HepG2 (cell line): Measurements from ENCODE around the gene TEX26. TPM values are rescaled to one million over a fixed set of nuclear protein-coding genes. Genes with fewer than 3 reads are reported as not detected.

Experiments
- ATAC-seq: fragments of 200-7000 bp; cut with Tn5 transposase; 3 replicates; pipeline ENCODE4 v1.9.1; 2020; ENCODE audit warnings: mild to moderate bottlenecking, moderate library complexity
- BruUV-seq: library from RNA; stranded (reverse); fragments of 400-500 nt; replicated peaks from 2 replicates; lab custom pipeline; 2021; lab: Mats Ljungman, UMichigan
- CTCF ChIA-PET: fragments of 300-600 bp; formaldehyde crosslinking; extraction: SDS; loops from one replicate; lab custom pipeline; 2021; ENCODE audit warnings: low total read pairs, inconsistent platforms, low intra/inter-chr PET ratio; lab: Yijun Ruan, JAX
- POLR2A ChIA-PET: fragments of 350-600 bp; sonication (Branson Sonifier 250); formaldehyde crosslinking; loops from one replicate; lab custom pipeline; 2020; ENCODE audit warnings: antibody characterized with exemption, inconsistent platforms; lab: Yijun Ruan, JAX
- DNase-seq: peaks from one replicate; pipeline ENCODE4 v3.0.0-alpha.2; 2015; ENCODE audit warnings: low spot score
- FAIRE-seq: peaks from 3 replicates; lab custom pipeline; 2011; peaks lifted over from hg19 to GRCh38; lab: Jason Lieb, UNC
- H2AFZ ChIP-seq: one replicate; pipeline ENCODE4 v1.6.1; 2011; ENCODE audit warnings: low read length, inconsistent platforms
- H3K27ac ChIP-seq: fragments of 300-600 bp; 3 replicates; pipeline ENCODE4 v1.8.0; 2011; ENCODE audit warnings: mixed run types, mild to moderate bottlenecking, mixed read lengths, low read length, inconsistent platforms; ENCODE audit not compliant: insufficient read depth; ENCODE audit errors: extremely low read length
- H3K27me3 ChIP-seq, 2 experiments: fragments of 200-600 bp in 1 of 2; 2 replicates in 1 of 2; 3 replicates in 1 of 2; pipeline versions ENCODE4 v1.6.0 to v1.8.0; 2011; ENCODE audit warnings: low read length in 2 of 2, mild to moderate bottlenecking in 2 of 2, moderate library complexity in 2 of 2, inconsistent platforms in 1 of 2; ENCODE audit not compliant: insufficient read depth in 2 of 2, control insufficient read depth in 1 of 2
- H3K36me3 ChIP-seq, 2 experiments: fragments of 200-600 bp in 1 of 2; replicated peaks in 1 of 2; 2 replicates in 1 of 2; 3 replicates in 1 of 2; pipeline versions ENCODE4 v1.5.1 to v1.8.0; 2011; ENCODE audit warnings: low read length in 2 of 2, inconsistent platforms in 1 of 2; ENCODE audit not compliant: insufficient read depth in 2 of 2, control insufficient read depth in 1 of 2
- H3K4me1 ChIP-seq: 2 replicates; pipeline ENCODE4 v1.5.1; 2012; ENCODE audit warnings: low read length, inconsistent platforms; ENCODE audit not compliant: insufficient read depth
- H3K4me2 ChIP-seq: 2 replicates; pipeline ENCODE4 v1.6.0; 2011; ENCODE audit warnings: low read depth, low read length, inconsistent platforms
- H3K4me3 ChIP-seq, 3 experiments: fragments of 200-600 bp in 1 of 3; sonication (generic), shearing (Covaris generic) in 1 of 3; replicated peaks in 1 of 3; 2 replicates each; pipeline ENCODE4 v1.5.1; 2011 to 2016; ENCODE audit warnings: low read length in 3 of 3, inconsistent platforms in 2 of 3, low read depth in 2 of 3, mild to moderate bottlenecking in 2 of 3, control low read depth in 1 of 3, mixed read lengths in 1 of 3; ENCODE audit not compliant: insufficient read depth in 1 of 3
- H3K79me2 ChIP-seq: one replicate; pipeline ENCODE4 v1.6.1; 2011; ENCODE audit warnings: low read length, inconsistent platforms; ENCODE audit not compliant: insufficient read depth
- H3K9ac ChIP-seq: 2 replicates; pipeline ENCODE4 v1.6.0; 2011; ENCODE audit warnings: mild to moderate bottlenecking, low read depth, low read length, inconsistent platforms; ENCODE audit not compliant: insufficient read depth
- H3K9me3 ChIP-seq: 2 replicates; pipeline ENCODE4 v1.5.1; 2012; ENCODE audit warnings: mild to moderate bottlenecking, low read length
- H4K20me1 ChIP-seq: 2 replicates; pipeline ENCODE4 v1.6.0; 2011; ENCODE audit warnings: inconsistent platforms, mild to moderate bottlenecking, low read length, moderate library complexity; ENCODE audit not compliant: insufficient read depth
- ELF1 ChIP-seq: sonication (generic); formaldehyde crosslinking; IDR thresholded peaks from 2 replicates; pipeline ENCODE4 v1.4.0; 2020; ENCODE audit warnings: missing genetic modification reagents
- ELK4 ChIP-seq: sonication (generic); formaldehyde crosslinking; IDR thresholded peaks from 2 replicates; pipeline ENCODE4 v1.9.0; 2021; ENCODE audit warnings: missing genetic modification reagents, borderline replicate concordance
- HDAC1 ChIP-seq: sonication (generic); formaldehyde crosslinking; IDR thresholded peaks from 2 replicates; pipeline ENCODE4 v1.5.1; 2020; ENCODE audit warnings: mild to moderate bottlenecking, missing genetic modification reagents
- MIER2 ChIP-seq: IDR thresholded peaks from 2 replicates; pipeline ENCODE4 v1.6.1; 2016; ENCODE audit warnings: missing biosample characterization, missing genetic modification reagents
- SCMH1 ChIP-seq: sonication (generic); formaldehyde crosslinking; IDR thresholded peaks from 2 replicates; pipeline ENCODE4 v1.9.0; 2021; ENCODE audit warnings: missing genetic modification reagents, mild to moderate bottlenecking, borderline replicate concordance
- SP4 ChIP-seq: sonication (generic); formaldehyde crosslinking; IDR thresholded peaks from 2 replicates; pipeline ENCODE4 v1.8.1; 2023; ENCODE audit warnings: mild to moderate bottlenecking, missing genetic modification reagents
- SUZ12 ChIP-seq: fragments of 150-350 bp; IDR thresholded peaks from 2 replicates; pipeline ENCODE4 v1.6.1; 2014; ENCODE audit warnings: low read depth, low read length
- ZBTB4 ChIP-seq: sonication (generic); formaldehyde crosslinking; IDR thresholded peaks from 2 replicates; pipeline ENCODE4 v1.4.0; 2020; ENCODE audit warnings: missing genetic modification reagents, mild to moderate bottlenecking, borderline replicate concordance
- ZFAT ChIP-seq: sonication (generic); formaldehyde crosslinking; conservative IDR thresholded peaks from 2 replicates; pipeline ENCODE4 v1.8.1; 2023; ENCODE audit warnings: missing genetic modification reagents, inconsistent platforms
- ZNF24 ChIP-seq: fragments of 450-650 bp; IDR thresholded peaks from 2 replicates; pipeline ENCODE4 v1.6.1; 2017; ENCODE audit warnings: antibody characterized with exemption, mild to moderate bottlenecking
- ZNF446 ChIP-seq: sonication (generic); formaldehyde crosslinking; IDR thresholded peaks from 2 replicates; pipeline ENCODE4 v1.5.0; 2020; ENCODE audit warnings: mild to moderate bottlenecking, missing genetic modification reagents
- ZNF576 ChIP-seq: sonication (generic); formaldehyde crosslinking; IDR thresholded peaks from 2 replicates; pipeline ENCODE4 v1.4.0; 2020; ENCODE audit warnings: mild to moderate bottlenecking, missing genetic modification reagents
- ZNF616 ChIP-seq: sonication (generic); formaldehyde crosslinking; IDR thresholded peaks from 2 replicates; pipeline ENCODE4 v1.5.0; 2020; ENCODE audit warnings: low read depth, mild to moderate bottlenecking, missing genetic modification reagents
- ZNF629 ChIP-seq: sonication (generic); formaldehyde crosslinking; conservative IDR thresholded peaks from 2 replicates; pipeline ENCODE4 v1.5.0; 2020; ENCODE audit warnings: missing genetic modification reagents
- WGBS: methylation state at CpG from one replicate; pipeline ENCODE4 v1.1.6; 2017; ENCODE audit warnings: low lambda C conversion rate; 5-methylcytosine and 5-hydroxymethylcytosine counted together
- in situ Hi-C: cut with HindIII; loops from 2 replicates; pipeline ENCODE4 v1.10.0; 2017; ENCODE audit warnings: low pct_unique_long_range_greater_than_20kb; ENCODE audit not compliant: extremely low pct_ligation_motif_present
- intact Hi-C: fragments of 100-400 bp; cut with micrococcal nuclease; formaldehyde crosslinking; loops from one replicate; pipeline ENCODE4 v1.10.0; 2022; ENCODE audit not compliant: unreplicated experiment
- polyA plus RNA-seq, 8 experiments: library from polyadenylated mRNA; depleted of rRNA in 3 of 8; stranded (reverse) in 7 of 8; unstranded in 1 of 8; fragments of >200 nt; fragmentation: Illumina TruSeq in 4 of 8; extraction: Trizol in 4 of 8; gene quantifications; 2 replicates each; pipeline versions ENCODE4 v1.2.1 to v1.2.3, GENCODE V29; 2011 to 2016; ENCODE audit warnings: low read depth in 4 of 8, missing spikeins in 1 of 8, mixed read lengths in 1 of 8; ENCODE audit not compliant: insufficient read depth in 1 of 8
- total RNA-seq, 5 experiments: library from RNA; depleted of rRNA; stranded (reverse); fragments of >200 nt; fragmentation: Illumina TruSeq; extraction: Trizol; gene quantifications; 2 replicates each; pipeline ENCODE4 v1.2.3, GENCODE V29; 2016; ENCODE audit warnings: low read depth in 1 of 5
- TF ChIP-seq, protein P1 (sequence below): sonication (generic); formaldehyde crosslinking; IDR thresholded peaks from 2 replicates; pipeline ENCODE4 v1.8.1; 2023; ENCODE audit warnings: missing genetic modification reagents, mild to moderate bottlenecking, borderline replicate concordance
- TF ChIP-seq, protein P2 (sequence below): sonication (generic); formaldehyde crosslinking; IDR thresholded peaks from 2 replicates; pipeline ENCODE4 v1.5.0; 2020; ENCODE audit warnings: missing genetic modification reagents
- TF ChIP-seq, protein P3 (sequence below): sonication (generic); formaldehyde crosslinking; IDR thresholded peaks from 2 replicates; pipeline ENCODE4 v1.4.0; 2020; ENCODE audit warnings: mild to moderate bottlenecking, low read depth, missing genetic modification reagents
- TF ChIP-seq, protein P4 (sequence below): IDR thresholded peaks from 2 replicates; pipeline ENCODE4 v1.6.1; 2016; ENCODE audit warnings: mild to moderate bottlenecking

Gene TEX26
- total and polyA plus RNA-seq, 2 of the 13 experiments (the other 11 are each of a cell fraction or from before 2014, with no cell fraction given) = not detected

GRCh38 chr13:30895773-30896172, 36.7 kb upstream of the TEX26 start:
- DNase-seq (no peak), FAIRE-seq (no peak), ATAC-seq (no peak)
- H3K4me2 ChIP-seq = no peak overlapping the region
- ChIA-PET POLR2A (no interaction called here), CTCF (no interaction called here)
- H4K20me1 ChIP-seq = no peaks in the 10 kb centered on the region
- H3K9me3 ChIP-seq = no peaks in the 10 kb centered on the region
- no peak overlapping the region for H2AFZ ChIP-seq
- H3K79me2 ChIP-seq = no peaks in the 10 kb centered on the region
- intact Hi-C loops (no loop called here), in situ Hi-C loops (no loop called here)
- H3K4me3 ChIP-seq = no peak overlapping the region
- no peak overlapping the region for H3K9ac ChIP-seq
- BruUV-seq = no TSS peak
- H3K4me1 ChIP-seq = peaks cover 24% of the 10 kb centered on the region
- H3K27ac ChIP-seq = no peak overlapping the region
- H3K36me3 ChIP-seq = no peaks in the 10 kb centered on the region
- 4% methylated on average over 4 of the region's 4 CpGs for WGBS
- peaks cover 0 to 6% of the 10 kb centered on the region in 2 experiments; a peak in 1 of 5 replicates for H3K27me3 ChIP-seq
- TF ChIP-seq SP4 (no peak), ELK4 (no peak), ZFAT (CRISPR knock-in tag) (no peak), HDAC1 (CRISPR knock-in tag) (no peak), ZBTB4 (no peak), ELF1 (CRISPR knock-in tag) (no peak), ZNF24 (no peak), SUZ12 (no peak), ZNF616 (CRISPR knock-in tag) (no peak), MIER2 (CRISPR knock-in tag) (no peak), SCMH1 (CRISPR knock-in tag) (no peak), ZNF629 (no peak), ZNF576 (CRISPR knock-in tag) (no peak), ZNF446 (CRISPR knock-in tag) (no peak)
- TF ChIP-seq, protein P1, sequence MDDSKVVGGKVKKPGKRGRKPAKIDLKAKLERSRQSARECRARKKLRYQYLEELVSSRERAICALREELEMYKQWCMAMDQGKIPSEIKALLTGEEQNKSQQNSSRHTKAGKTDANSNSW (CRISPR knock-in tag) = no peak
- TF ChIP-seq, protein P2, sequence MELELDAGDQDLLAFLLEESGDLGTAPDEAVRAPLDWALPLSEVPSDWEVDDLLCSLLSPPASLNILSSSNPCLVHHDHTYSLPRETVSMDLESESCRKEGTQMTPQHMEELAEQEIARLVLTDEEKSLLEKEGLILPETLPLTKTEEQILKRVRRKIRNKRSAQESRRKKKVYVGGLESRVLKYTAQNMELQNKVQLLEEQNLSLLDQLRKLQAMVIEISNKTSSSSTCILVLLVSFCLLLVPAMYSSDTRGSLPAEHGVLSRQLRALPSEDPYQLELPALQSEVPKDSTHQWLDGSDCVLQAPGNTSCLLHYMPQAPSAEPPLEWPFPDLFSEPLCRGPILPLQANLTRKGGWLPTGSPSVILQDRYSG (CRISPR knock-in tag) = no peak
- TF ChIP-seq, protein P3, sequence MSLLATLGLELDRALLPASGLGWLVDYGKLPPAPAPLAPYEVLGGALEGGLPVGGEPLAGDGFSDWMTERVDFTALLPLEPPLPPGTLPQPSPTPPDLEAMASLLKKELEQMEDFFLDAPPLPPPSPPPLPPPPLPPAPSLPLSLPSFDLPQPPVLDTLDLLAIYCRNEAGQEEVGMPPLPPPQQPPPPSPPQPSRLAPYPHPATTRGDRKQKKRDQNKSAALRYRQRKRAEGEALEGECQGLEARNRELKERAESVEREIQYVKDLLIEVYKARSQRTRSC (CRISPR knock-in tag) = no peak
- TF ChIP-seq, protein P4, sequence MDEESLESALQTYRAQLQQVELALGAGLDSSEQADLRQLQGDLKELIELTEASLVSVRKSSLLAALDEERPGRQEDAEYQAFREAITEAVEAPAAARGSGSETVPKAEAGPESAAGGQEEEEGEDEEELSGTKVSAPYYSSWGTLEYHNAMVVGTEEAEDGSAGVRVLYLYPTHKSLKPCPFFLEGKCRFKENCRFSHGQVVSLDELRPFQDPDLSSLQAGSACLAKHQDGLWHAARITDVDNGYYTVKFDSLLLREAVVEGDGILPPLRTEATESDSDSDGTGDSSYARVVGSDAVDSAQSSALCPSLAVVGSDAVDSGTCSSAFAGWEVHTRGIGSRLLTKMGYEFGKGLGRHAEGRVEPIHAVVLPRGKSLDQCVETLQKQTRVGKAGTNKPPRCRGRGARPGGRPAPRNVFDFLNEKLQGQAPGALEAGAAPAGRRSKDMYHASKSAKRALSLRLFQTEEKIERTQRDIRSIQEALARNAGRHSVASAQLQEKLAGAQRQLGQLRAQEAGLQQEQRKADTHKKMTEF = no peak
